Measurements from ENCODE around the gene PDIA4. TPM values are rescaled to one million over a fixed set of nuclear protein-coding genes. Genes with fewer than 3 reads are reported as not detected.

PDIA4 gene
- total RNA-seq, 1 experiment from 2014 or later = 281 TPM

DNA sequence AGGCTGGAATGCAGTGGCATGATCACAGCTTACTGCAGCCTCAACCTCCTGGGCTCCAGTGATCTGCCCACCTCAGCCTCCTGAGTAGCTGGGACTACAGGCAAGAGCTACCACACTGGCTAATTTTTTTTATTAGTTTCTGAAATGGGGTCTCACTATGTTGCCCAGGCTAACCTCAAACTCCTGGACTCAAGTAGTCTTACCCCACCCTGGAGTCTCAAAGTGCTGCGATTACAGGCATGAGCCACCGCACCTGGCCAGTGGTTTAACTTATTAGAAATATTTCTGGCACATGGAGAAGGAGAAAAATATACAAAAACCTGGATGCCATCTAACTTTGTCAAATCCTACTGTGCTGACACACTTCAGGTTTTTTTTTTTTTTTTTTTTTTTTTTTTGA is 47.0 kb upstream of the PDIA4 start:
- no TSS peak for BruUV-seq (replicated peaks)
- ChIA-PET CTCF (no interaction called here), POLR2A (no interaction called here)
- ATAC-seq = no peak
- in situ Hi-C loops (cut with HindIII; ENCODE audit: low pct_unique_long_range_greater_than_20kb, low sequenced_read_pairs) (no loop called here), intact Hi-C loops (cut with micrococcal nuclease; ENCODE audit: unreplicated experiment) (no loop called here)
- Histone ChIP-seq H3K27ac (ENCODE audit: low read length) (no peak overlapping the region), H3K36me3 (ENCODE audit: control insufficient read depth, insufficient read depth, low read length) (peaks cover 16% of the 10 kb centered on the region), H3K27me3 (ENCODE audit: control insufficient read depth, insufficient read depth, low read length) (no peaks in the 10 kb centered on the region), H3K4me3 (ENCODE audit: low read depth in 2 of 2, low read length in 2 of 2) (no peak overlapping the region), H3K9me3 (ENCODE audit: control insufficient read depth, insufficient read depth, low read depth, low read length) (no peaks in the 10 kb centered on the region), H3K4me1 (ENCODE audit: control insufficient read depth, insufficient read depth, low read length) (no peaks in the 10 kb centered on the region)
- no peak for DNase-seq (ENCODE audit: low read depth, low spot score)
- TF ChIP-seq TCF7L2 (IDR thresholded peaks at IDR 0.05; ENCODE audit: low read depth, low read length) (no peak), SIN3A (IDR thresholded peaks at IDR 0.05; ENCODE audit: borderline replicate concordance, insufficient read depth, low read depth, low read length) (no peak), POLR2AphosphoS5 (IDR thresholded peaks at IDR 0.05; ENCODE audit: low read depth, low read length) (no peak)
- TF ChIP-seq, protein P1, sequence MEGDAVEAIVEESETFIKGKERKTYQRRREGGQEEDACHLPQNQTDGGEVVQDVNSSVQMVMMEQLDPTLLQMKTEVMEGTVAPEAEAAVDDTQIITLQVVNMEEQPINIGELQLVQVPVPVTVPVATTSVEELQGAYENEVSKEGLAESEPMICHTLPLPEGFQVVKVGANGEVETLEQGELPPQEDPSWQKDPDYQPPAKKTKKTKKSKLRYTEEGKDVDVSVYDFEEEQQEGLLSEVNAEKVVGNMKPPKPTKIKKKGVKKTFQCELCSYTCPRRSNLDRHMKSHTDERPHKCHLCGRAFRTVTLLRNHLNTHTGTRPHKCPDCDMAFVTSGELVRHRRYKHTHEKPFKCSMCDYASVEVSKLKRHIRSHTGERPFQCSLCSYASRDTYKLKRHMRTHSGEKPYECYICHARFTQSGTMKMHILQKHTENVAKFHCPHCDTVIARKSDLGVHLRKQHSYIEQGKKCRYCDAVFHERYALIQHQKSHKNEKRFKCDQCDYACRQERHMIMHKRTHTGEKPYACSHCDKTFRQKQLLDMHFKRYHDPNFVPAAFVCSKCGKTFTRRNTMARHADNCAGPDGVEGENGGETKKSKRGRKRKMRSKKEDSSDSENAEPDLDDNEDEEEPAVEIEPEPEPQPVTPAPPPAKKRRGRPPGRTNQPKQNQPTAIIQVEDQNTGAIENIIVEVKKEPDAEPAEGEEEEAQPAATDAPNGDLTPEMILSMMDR (IDR thresholded peaks at IDR 0.05) = no peak
- TF ChIP-seq, protein P2, sequence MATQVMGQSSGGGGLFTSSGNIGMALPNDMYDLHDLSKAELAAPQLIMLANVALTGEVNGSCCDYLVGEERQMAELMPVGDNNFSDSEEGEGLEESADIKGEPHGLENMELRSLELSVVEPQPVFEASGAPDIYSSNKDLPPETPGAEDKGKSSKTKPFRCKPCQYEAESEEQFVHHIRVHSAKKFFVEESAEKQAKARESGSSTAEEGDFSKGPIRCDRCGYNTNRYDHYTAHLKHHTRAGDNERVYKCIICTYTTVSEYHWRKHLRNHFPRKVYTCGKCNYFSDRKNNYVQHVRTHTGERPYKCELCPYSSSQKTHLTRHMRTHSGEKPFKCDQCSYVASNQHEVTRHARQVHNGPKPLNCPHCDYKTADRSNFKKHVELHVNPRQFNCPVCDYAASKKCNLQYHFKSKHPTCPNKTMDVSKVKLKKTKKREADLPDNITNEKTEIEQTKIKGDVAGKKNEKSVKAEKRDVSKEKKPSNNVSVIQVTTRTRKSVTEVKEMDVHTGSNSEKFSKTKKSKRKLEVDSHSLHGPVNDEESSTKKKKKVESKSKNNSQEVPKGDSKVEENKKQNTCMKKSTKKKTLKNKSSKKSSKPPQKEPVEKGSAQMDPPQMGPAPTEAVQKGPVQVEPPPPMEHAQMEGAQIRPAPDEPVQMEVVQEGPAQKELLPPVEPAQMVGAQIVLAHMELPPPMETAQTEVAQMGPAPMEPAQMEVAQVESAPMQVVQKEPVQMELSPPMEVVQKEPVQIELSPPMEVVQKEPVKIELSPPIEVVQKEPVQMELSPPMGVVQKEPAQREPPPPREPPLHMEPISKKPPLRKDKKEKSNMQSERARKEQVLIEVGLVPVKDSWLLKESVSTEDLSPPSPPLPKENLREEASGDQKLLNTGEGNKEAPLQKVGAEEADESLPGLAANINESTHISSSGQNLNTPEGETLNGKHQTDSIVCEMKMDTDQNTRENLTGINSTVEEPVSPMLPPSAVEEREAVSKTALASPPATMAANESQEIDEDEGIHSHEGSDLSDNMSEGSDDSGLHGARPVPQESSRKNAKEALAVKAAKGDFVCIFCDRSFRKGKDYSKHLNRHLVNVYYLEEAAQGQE (IDR thresholded peaks at IDR 0.05; ENCODE audit: insufficient read depth in 1 of 2, low read depth in 2 of 2, low read length in 1 of 2) = no peak

DNA sequence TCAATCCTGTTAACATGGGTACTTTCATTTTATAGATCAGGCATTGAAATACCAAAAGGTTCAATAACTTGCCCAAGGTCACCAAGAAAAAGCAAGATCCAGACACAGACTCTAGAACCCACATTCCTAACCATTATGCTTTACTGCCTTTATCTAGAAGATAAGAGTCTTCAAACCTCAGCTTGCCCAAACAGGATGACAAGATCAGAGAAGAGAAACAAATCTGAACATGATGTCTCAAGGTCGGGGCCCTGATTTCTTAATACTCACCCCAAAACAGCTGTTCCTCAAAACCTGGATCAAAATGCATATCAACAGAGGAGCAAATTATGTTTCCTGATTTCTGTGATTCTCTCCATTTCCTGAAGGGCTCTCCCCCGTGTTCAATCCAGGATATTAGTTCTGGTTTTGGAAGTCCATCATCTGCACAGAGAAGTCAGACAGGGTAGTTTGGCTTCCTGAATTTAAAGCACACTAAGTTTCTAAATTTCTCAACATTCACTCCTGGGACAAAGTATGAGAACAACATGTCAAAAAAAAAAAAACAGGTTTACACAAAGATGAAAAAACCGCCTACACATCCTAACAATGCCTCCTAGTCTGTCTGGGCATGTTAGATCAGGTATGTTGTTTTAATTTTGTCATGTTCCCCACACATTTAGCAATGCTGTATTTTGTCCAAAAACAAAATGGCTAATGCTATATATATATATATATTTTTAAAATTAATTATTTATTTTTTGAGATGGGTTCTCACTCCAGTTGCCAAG is 46.0 kb upstream of the PDIA4 start:
- in situ Hi-C loops (cut with HindIII; ENCODE audit: low pct_unique_long_range_greater_than_20kb, low sequenced_read_pairs) (no loop called here), intact Hi-C loops (cut with micrococcal nuclease; ENCODE audit: unreplicated experiment) (no loop called here)
- ATAC-seq (no peak), DNase-seq (ENCODE audit: low read depth, low spot score) (no peak)
- H3K27ac ChIP-seq (ENCODE audit: low read length) = no peak overlapping the region
- H3K36me3 ChIP-seq (ENCODE audit: control insufficient read depth, insufficient read depth, low read length) = peaks cover 16% of the 10 kb centered on the region
- no peaks in the 10 kb centered on the region for H3K27me3 ChIP-seq (ENCODE audit: control insufficient read depth, insufficient read depth, low read length)
- H3K4me1 ChIP-seq (ENCODE audit: control insufficient read depth, insufficient read depth, low read length) = no peaks in the 10 kb centered on the region
- H3K9me3 ChIP-seq (ENCODE audit: control insufficient read depth, insufficient read depth, low read depth, low read length) = no peaks in the 10 kb centered on the region
- ChIA-PET CTCF (no interaction called here), POLR2A (no interaction called here)
- TF ChIP-seq, protein P2 (IDR thresholded peaks at IDR 0.05; ENCODE audit: insufficient read depth in 1 of 2, low read depth in 2 of 2, low read length in 1 of 2) = no peak
- TF ChIP-seq TCF7L2 (IDR thresholded peaks at IDR 0.05; ENCODE audit: low read depth, low read length) (no peak), SIN3A (IDR thresholded peaks at IDR 0.05; ENCODE audit: borderline replicate concordance, insufficient read depth, low read depth, low read length) (no peak), POLR2AphosphoS5 (IDR thresholded peaks at IDR 0.05; ENCODE audit: low read depth, low read length) (no peak)
- TF ChIP-seq, protein P1 (IDR thresholded peaks at IDR 0.05) = no peak
- H3K4me3 ChIP-seq (ENCODE audit: low read depth in 2 of 2, low read length in 2 of 2) = no peak overlapping the region
- no TSS peak for BruUV-seq (replicated peaks)
